HG02981 (cell line): ENCODE results near the gene BCL11B.
"Not testable (repeated sequence)": the region's sequence is repeated elsewhere in the genome, so short reads cannot be mapped to it uniquely, and the experiment has no call there.

Experiments
- ATAC-seq: cut with Tn5 transposase; IDR thresholded peaks from one replicate; pipeline ENCODE4 v1.9.1; 2021; ENCODE audit warnings: mild to moderate bottlenecking, moderate library complexity; ENCODE audit not compliant: unreplicated experiment

The BCL11B gene

GRCh38 chr14:99242238-99242637, 29.8 kb downstream of the BCL11B start:
- no peak for ATAC-seq

GRCh38 chr14:99241325-99242010, 30.5 kb downstream of the BCL11B start:
- ATAC-seq, result no peak

DNA sequence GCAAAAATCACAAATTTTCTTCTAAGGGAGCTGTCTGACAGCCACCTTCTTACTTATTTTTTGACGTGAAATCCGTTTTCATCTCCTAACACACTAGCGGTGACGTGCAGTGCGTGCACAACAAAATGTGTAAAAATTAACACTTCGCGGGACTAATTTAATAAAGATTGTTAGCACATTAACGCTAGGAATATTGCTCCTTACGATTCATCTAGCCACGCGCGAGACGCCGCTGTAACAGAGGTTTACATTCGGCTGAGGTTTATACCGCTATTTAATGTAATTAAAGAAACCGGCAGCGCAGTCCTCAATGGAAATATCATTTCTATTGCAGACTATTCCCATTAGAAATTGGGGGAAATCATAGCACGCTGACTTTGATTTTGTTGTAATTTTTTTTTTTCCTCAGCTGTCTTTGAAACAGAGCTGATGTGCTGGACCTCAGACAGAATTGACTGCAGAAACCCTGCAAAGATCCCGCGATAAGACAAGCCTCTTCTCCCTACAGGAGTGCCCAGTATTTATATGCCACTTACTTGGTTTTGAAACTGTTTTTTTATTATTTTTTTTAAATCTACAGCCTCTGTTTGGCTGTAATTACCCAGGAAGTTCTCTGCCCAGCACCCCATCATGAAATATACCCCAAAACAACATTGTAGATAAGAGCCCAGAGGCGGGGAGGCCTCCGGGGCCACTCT, 31.2 kb downstream of the BCL11B start:
- ATAC-seq, result no peak

DNA sequence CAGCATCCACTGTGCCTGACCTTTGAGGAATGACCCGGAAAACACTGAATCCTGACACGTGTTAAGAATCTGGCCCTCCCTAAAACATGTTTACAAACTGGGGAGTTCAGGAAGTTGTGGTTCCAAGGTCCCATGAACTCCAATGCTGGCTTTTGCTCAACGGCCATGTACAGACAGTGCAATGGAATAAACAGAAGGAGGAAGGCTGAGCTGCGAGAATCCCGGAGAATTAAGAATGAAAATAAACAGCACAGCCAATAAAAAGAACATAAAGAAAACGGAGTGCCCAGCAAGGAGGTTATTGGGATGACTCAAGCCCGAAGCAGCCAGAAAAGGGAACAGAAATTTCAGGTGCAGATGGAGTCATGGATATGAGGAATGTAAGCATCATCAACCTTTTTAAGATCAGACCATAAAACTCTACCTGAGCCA, 32.3 kb downstream of the BCL11B start:
- ATAC-seq, result no peak

- no peak for ATAC-seq
These were observed 33.8 kb downstream of the BCL11B start for GRCh38 chr14:99238216-99238615.

DNA sequence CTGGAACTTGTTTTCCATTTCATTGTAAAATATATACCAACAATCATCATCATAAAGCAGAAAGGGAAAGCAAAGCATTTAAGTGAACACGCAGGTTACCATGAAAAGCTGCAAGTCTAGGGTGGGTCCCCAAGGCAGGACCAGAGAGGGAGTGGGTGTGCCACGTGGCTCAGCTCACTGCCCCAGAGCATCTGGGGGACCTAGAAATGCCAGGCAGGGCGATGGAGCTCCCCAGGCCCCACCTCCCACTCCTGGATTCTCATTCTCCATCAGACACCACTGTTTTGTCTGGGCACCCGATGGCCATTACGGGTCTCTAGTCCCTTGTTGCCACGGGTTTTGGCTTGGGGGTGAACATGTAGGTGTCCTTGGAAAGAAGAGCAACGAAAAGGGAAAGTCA, 34.7 kb downstream of the BCL11B start:
- ATAC-seq, result no peak

DNA sequence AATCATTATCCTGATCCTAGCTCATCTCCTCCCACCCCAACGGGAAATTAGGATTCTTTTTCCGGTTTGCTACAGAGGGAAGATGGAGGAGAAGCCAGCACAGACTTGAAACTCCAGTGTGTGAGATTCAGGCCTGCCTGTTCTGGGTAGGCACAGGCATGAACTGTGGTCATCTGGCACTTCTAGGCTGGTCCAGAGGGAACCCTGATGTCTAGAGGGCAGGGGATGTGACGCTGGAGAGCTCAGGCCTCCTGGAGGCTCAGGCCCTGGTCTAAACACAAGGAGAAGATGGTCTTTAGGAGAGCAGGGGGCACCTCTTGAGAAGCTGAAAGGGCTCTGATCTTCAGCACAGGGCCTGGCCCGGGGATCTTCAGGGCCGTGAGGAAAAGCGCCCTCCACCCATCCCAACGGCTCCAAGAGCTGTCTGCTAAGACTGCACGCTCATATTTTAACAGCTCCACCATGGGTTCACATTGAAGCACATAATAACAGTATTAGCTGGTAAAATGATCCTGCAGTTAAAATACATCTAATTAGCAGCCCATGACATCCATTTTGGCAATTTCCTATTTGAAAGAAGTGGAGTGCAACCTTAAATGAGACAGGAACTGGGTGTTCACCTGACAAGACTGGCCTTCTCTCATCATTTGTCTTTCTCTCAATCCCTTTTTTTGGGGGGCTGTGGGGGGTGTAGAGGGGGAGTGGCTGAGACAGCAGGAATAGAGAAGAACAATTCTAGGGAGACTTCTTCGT, 35.4 kb downstream of the BCL11B start:
- ATAC-seq, result no peak

- no peak for ATAC-seq
These were observed 36.2 kb downstream of the BCL11B start for GRCh38 chr14:99235582-99236320.

DNA sequence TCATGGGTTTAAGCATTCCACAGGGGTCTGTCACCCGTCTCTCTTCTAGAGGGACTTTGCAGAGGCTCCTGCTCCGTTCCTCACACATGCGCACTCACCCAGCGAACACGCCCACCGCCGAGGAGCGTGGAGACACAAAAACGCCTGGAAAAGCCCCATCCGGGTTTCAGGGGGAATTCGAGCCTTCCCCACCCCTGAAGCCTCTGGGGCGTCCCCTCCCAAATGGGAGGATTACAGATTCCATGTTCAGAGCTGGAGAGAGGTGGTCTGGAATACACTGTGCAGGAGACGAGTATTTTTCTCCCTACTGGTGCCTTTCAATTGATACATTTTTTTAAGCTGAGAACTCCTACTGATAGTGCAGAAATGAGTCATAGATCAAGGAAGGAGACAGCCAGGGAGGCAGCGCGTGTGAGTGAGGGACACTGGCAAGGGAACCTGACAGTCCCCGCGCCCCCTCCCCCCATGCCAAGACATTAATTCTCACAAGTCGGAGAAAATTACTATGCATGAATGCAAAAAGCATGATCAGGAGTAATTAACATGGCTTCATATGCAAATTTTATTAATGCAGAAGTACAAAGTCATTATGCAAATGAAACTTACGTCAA, 36.9 kb downstream of the BCL11B start:
- ATAC-seq, result no peak

GRCh38 chr14:99234355-99234754, 37.6 kb downstream of the BCL11B start:
- no peak for ATAC-seq

DNA sequence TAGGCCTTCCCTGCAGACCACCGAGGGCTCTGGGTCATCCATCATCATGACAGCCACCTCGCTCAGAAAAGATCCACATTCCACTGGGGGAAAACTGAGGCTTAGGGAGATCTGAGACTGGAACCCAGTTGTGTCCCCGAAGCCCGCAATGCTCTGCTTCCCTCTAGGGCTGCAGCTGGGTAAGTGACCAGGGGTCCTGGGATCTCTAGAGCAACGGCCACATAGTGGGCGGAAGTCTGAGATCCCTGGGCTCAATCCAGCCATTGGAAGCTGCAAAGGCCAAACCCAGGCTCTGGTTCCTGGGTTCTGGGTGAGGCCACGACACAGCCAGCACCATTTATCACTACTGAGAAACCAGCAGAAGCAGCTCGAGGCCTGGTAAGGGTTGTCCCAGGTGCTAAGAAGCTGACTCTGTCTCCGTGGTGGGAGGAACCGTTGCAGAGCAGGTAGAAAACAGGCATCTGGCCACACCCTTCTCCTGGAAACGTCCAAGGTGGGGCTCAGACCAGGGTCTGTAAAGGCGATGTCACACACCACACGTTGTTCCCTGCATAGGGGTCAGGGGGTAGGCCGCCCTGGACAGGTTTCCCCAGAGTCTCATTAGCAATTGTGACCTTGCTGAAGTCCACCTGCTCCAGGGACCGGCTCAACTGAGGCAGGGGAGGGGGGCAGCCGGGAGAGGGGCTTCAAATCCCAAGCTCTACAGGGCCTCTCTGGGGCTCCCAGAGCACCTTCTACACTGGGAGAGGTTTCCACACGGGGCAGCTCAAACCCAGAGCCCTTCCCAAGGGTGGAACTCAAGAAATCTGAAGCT, 38.6 kb downstream of the BCL11B start:
- ATAC-seq, result no peak

DNA sequence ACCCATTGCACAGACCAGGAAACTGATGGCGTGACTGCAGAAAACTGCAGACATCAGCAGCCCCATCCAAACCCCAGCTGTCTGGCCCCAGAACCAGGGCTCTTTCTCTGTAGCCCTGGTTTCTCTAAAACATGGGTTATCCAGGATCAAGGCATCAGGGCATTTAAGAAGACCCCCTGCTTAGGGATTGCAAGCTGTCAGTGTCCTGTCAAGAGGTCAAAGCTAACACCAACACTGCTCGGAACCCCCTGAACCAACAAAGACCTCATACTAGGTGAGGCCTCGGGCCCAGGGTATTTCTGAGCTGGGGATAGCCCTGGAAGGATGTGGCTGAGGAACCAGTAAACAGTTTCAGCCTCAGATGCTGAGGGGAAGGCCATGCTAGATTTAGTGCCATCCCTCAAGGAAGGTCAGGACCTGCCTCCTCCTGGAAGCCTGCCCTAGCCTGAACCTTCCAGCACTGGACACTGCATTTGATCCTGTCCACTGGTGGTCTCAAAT, 39.2 kb downstream of the BCL11B start:
- ATAC-seq, result no peak

GRCh38 chr14:99231850-99232713, 39.9 kb downstream of the BCL11B start:
- ATAC-seq, result no peak

- ATAC-seq, result no peak
These were observed 40.7 kb downstream of the BCL11B start for GRCh38 chr14:99231161-99231849.

DNA sequence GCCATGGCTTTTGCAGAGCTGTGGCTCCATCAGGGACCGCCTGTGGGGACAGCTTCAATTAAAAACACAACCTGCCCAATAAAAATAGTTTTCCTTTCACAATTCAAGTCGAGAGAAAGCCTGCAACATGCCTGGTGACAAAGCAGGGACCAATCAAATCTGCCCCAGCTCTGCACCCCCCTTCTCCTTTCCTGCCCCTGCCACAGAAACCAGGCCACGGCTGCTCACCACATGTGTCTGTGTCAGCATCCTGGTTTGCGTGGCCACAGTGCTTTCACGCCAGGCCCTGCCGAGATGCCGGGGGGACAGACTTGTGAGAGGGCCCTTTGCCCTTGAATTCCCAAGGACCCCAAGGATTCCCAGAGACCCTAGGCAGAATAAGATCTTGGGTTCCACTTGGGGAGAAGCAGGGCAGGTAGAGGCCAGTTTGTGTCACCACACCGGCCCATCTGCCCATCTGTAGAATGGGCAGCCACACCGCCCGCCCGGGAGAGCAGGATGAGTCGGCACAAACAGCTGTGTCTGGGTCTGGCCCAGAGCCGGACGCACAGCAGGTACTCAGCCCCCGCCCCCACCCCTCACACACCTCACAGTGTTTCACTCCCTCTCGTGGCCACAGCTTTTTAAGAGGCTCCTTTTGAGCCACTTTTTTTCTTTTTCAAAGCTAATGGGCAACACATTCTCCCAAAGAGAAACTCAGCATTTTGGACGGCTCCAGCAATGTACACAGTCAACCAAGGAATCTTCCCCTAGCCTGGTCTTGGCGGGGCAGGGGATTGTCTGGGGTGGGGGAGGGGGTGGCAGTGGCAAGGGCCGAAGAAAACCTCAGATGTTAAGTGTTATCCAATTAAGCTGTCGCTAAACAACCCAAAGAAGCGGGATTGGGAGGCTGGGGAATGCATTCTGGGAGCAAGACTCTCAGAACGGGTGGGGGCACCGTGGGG, 41.5 kb downstream of the BCL11B start:
- no peak for ATAC-seq

DNA sequence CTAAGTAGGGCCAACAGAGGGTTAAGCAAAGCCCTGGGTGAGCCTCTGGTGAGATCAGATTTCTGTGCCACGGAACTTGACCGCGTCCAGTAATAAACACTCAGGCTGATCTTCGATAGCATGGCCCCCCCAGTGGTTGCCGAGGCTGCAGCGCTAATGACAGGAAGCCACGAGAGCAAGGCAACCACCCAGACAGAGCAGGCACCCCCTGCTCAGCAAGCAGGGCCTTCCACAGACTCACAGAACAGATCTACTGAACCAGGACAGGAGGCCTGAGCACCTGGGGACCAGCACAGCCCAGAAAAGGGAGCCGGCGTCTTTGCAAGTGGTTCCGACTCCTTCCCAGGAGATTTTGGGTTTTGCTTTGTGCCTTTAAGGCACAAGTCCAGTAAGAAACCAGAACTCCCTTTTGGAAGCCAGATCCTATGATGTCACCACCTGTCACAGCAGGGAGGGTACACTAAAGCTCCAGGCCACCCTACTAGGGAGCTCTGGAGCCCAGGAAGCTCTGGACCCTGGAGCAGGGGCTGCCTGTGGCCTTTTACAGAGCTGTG, 42.3 kb downstream of the BCL11B start:
- no peak for ATAC-seq

GRCh38 chr14:99228760-99229159, 43.2 kb downstream of the BCL11B start:
- ATAC-seq, result not testable (repeated sequence)
